Smooth muscle cell (in vitro differentiated cells): ENCODE results near the gene SCGB1C2. TPM values are rescaled to one million over a fixed set of nuclear protein-coding genes. Genes with fewer than 3 reads are reported as not detected.

ENCODE experiments used
- DNase-seq: peaks from one replicate; lab custom pipeline; 2025; ENCODE audit not compliant: unreplicated experiment; lab: John Stamatoyannopoulos, UW
- H2AFZ ChIP-seq: fragments of 200-600 bp; sonication (generic); 2 replicates; pipeline ENCODE4 v1.6.0; 2016; ENCODE audit warnings: antibody characterized with exemption, low read depth, mild to moderate bottlenecking
- H3F3A ChIP-seq: fragments of 200-600 bp; sonication (generic); 2 replicates; pipeline ENCODE4 v1.6.0; 2017; ENCODE audit warnings: antibody characterized with exemption, low read depth
- H3K27ac ChIP-seq: fragments of 200-600 bp; sonication (generic); 2 replicates; pipeline ENCODE4 v1.5.1; 2016; ENCODE audit warnings: low read depth, mild to moderate bottlenecking
- H3K27me3 ChIP-seq: fragments of 200-600 bp; sonication (generic); 2 replicates; pipeline ENCODE4 v1.6.1; 2016; ENCODE audit warnings: low read depth, mild to moderate bottlenecking
- H3K36me3 ChIP-seq: fragments of 200-600 bp; sonication (generic); 2 replicates; pipeline ENCODE4 v1.5.1; 2016; ENCODE audit warnings: low read depth
- H3K4me1 ChIP-seq: fragments of 200-600 bp; sonication (generic); 2 replicates; pipeline ENCODE4 v1.5.1; 2016; ENCODE audit warnings: low read depth
- H3K4me2 ChIP-seq: fragments of 200-600 bp; sonication (generic); 2 replicates; pipeline ENCODE4 v1.6.0; 2016; ENCODE audit warnings: mild to moderate bottlenecking
- H3K4me3 ChIP-seq: fragments of 200-600 bp; sonication (generic); 2 replicates; pipeline ENCODE4 v1.5.1; 2016; ENCODE audit warnings: mild to moderate bottlenecking
- H3K79me2 ChIP-seq: fragments of 200-600 bp; sonication (generic); 2 replicates; pipeline ENCODE4 v1.6.0; 2016; ENCODE audit warnings: low read depth, mild to moderate bottlenecking
- H3K9ac ChIP-seq: fragments of 200-600 bp; sonication (generic); 2 replicates; pipeline ENCODE4 v1.6.0; 2016; ENCODE audit warnings: low read depth
- H3K9me3 ChIP-seq: fragments of 200-600 bp; sonication (generic); replicated peaks from 2 replicates; pipeline ENCODE4 v1.5.1; 2016; ENCODE audit warnings: low read depth
- H4K20me1 ChIP-seq: fragments of 200-600 bp; sonication (generic); 2 replicates; pipeline ENCODE4 v1.6.0; 2016; ENCODE audit warnings: low read depth
- WGBS: methylation state at CpG from one replicate; pipeline ENCODE4 v1.1.7; 2016; ENCODE audit warnings: low lambda C conversion rate; 5-methylcytosine and 5-hydroxymethylcytosine counted together
- polyA plus RNA-seq: library from polyadenylated mRNA; unstranded; fragments of >200 nt; fragmentation: Nextera tagmentation; extraction: Ambion mirVana; gene quantifications from 2 replicates; pipeline ENCODE4 v1.2.1, GENCODE V29; 2016
- total RNA-seq: library from RNA; depleted of rRNA; stranded (reverse); fragments of >200 nt; gene quantifications from 2 replicates; pipeline ENCODE4 v1.2.3, GENCODE V29; 2014
- TF ChIP-seq, protein P1 (sequence below): fragments of 200-600 bp; sonication (generic); IDR thresholded peaks from 2 replicates; pipeline ENCODE4 v1.5.1; 2017; ENCODE audit warnings: borderline replicate concordance, mild to moderate bottlenecking, antibody characterized with exemption; ENCODE audit not compliant: insufficient read depth, poor library complexity, severe bottlenecking

Gene SCGB1C2
- total and polyA plus RNA-seq, 2 experiments from 2014 or later: not detected

- TF ChIP-seq, protein P1, sequence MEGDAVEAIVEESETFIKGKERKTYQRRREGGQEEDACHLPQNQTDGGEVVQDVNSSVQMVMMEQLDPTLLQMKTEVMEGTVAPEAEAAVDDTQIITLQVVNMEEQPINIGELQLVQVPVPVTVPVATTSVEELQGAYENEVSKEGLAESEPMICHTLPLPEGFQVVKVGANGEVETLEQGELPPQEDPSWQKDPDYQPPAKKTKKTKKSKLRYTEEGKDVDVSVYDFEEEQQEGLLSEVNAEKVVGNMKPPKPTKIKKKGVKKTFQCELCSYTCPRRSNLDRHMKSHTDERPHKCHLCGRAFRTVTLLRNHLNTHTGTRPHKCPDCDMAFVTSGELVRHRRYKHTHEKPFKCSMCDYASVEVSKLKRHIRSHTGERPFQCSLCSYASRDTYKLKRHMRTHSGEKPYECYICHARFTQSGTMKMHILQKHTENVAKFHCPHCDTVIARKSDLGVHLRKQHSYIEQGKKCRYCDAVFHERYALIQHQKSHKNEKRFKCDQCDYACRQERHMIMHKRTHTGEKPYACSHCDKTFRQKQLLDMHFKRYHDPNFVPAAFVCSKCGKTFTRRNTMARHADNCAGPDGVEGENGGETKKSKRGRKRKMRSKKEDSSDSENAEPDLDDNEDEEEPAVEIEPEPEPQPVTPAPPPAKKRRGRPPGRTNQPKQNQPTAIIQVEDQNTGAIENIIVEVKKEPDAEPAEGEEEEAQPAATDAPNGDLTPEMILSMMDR: no peak
- 88% methylated on average over 12 of the region's 12 CpGs for WGBS
- DNase-seq: no peak
Observed at GRCh38 chr17:152860-153420, 15.6 kb downstream of the SCGB1C2 start.

GRCh38 chr17:153851-154250, 16.5 kb downstream of the SCGB1C2 start:
- Histone ChIP-seq H3K9ac (no peak overlapping the region), H3K4me2 (no peak overlapping the region), H3K36me3 (no peaks in the 10 kb centered on the region), H3K27me3 (no peaks in the 10 kb centered on the region), H4K20me1 (no peaks in the 10 kb centered on the region), H3F3A (no peaks in the 10 kb centered on the region), H3K79me2 (no peaks in the 10 kb centered on the region), H3K27ac (no peak overlapping the region), H3K9me3 (no peaks in the 10 kb centered on the region), H3K4me1 (no peaks in the 10 kb centered on the region), H2AFZ (no peak overlapping the region), H3K4me3 (no peak overlapping the region)
- TF ChIP-seq, protein P1: no peak
- no peak for DNase-seq
- 92% methylated on average over 9 of the region's 9 CpGs for WGBS

More at GRCh38 chr17:152860-153420, 15.6 kb downstream of the SCGB1C2 start:
- Histone ChIP-seq H2AFZ (no peak overlapping the region), H3F3A (no peaks in the 10 kb centered on the region), H3K36me3 (no peaks in the 10 kb centered on the region), H3K4me1 (no peaks in the 10 kb centered on the region), H3K4me2 (no peak overlapping the region), H3K27me3 (no peaks in the 10 kb centered on the region), H3K27ac (no peak overlapping the region), H3K9me3 (no peaks in the 10 kb centered on the region), H4K20me1 (no peaks in the 10 kb centered on the region), H3K9ac (no peak overlapping the region), H3K4me3 (no peak overlapping the region), H3K79me2 (no peaks in the 10 kb centered on the region)

DNA sequence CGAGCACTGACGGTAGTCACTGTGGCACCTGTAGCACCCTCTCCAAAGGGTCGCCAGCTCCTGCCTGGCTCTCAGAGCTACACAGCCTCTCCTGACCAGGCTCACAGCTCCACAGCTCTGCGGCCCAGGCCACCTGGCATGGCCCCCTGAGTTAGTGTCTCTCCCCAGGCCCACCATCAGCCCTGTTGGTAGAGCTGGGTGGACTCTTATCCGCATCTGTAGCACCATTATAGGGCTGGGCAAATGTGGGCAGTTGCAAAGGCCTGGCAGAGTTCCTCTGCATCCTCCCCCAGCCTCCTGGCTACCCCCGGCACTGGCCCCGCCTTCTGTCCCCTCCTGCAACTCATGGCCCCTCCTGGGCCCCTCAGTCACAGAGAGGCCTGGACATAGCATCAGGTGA, 18.2 kb downstream of the SCGB1C2 start:
- Histone ChIP-seq H3K9ac (no peak overlapping the region), H3K27me3 (no peaks in the 10 kb centered on the region), H3K36me3 (no peaks in the 10 kb centered on the region), H3F3A (no peaks in the 10 kb centered on the region), H4K20me1 (no peaks in the 10 kb centered on the region), H3K79me2 (no peaks in the 10 kb centered on the region), H3K27ac (no peak overlapping the region), H2AFZ (no peak overlapping the region), H3K4me1 (no peaks in the 10 kb centered on the region), H3K4me2 (no peak overlapping the region), H3K9me3 (no peaks in the 10 kb centered on the region), H3K4me3 (no peak overlapping the region)
- 87% methylated on average over 6 of the region's 7 CpGs for WGBS
- DNase-seq: no peak
- TF ChIP-seq, protein P1: no peak

GRCh38 chr17:156094-156621, 18.8 kb downstream of the SCGB1C2 start:
- no peak overlapping the region for H3K4me2 ChIP-seq
- no peak overlapping the region for H3K9ac ChIP-seq
- H3K36me3 ChIP-seq: no peaks in the 10 kb centered on the region
- H3K27ac ChIP-seq: no peak overlapping the region
- no peaks in the 10 kb centered on the region for H4K20me1 ChIP-seq
- DNase-seq: no peak
- no peak overlapping the region for H3K4me3 ChIP-seq
- no peak overlapping the region for H2AFZ ChIP-seq
- H3K4me1 ChIP-seq: no peaks in the 10 kb centered on the region
- 97% methylated on average over 28 of the region's 28 CpGs for WGBS
- TF ChIP-seq, protein P1: no peak
- no peaks in the 10 kb centered on the region for H3K27me3 ChIP-seq
- no peaks in the 10 kb centered on the region for H3K79me2 ChIP-seq
- no peaks in the 10 kb centered on the region for H3F3A ChIP-seq
- no peaks in the 10 kb centered on the region for H3K9me3 ChIP-seq
